Dedifferentiated amniotic fluid mesenchymal stem cell (primary cell): ENCODE data around the gene GPSM1.
A peak's percentile ranks its signal among the peaks of the same experiment; 100 is the strongest.
"Not testable (repeated sequence)": the region's sequence is repeated elsewhere in the genome, so short reads cannot be mapped to it uniquely, and the experiment has no call there.

Experiments
- DNase-seq: peaks from one replicate; pipeline ENCODE4 v3.0.0-alpha.2; 2016; ENCODE audit errors: extremely low spot score

GPSM1 gene

GRCh38 chr9:136343884-136344269 lies 16.5 kb downstream of the GPSM1 start:
- DNase-seq, result no peak

GRCh38 chr9:136344544-136345280 lies 17.4 kb downstream of the GPSM1 start:
- DNase-seq, result no peak

- no peak for DNase-seq
Measured at GRCh38 chr9:136345281-136346156, 18.2 kb downstream of the GPSM1 start.

- no peak for DNase-seq
Measured at GRCh38 chr9:136346157-136346481, 18.8 kb downstream of the GPSM1 start.

GRCh38 chr9:136346927-136347465 lies 19.7 kb downstream of the GPSM1 start:
- no peak for DNase-seq

DNA sequence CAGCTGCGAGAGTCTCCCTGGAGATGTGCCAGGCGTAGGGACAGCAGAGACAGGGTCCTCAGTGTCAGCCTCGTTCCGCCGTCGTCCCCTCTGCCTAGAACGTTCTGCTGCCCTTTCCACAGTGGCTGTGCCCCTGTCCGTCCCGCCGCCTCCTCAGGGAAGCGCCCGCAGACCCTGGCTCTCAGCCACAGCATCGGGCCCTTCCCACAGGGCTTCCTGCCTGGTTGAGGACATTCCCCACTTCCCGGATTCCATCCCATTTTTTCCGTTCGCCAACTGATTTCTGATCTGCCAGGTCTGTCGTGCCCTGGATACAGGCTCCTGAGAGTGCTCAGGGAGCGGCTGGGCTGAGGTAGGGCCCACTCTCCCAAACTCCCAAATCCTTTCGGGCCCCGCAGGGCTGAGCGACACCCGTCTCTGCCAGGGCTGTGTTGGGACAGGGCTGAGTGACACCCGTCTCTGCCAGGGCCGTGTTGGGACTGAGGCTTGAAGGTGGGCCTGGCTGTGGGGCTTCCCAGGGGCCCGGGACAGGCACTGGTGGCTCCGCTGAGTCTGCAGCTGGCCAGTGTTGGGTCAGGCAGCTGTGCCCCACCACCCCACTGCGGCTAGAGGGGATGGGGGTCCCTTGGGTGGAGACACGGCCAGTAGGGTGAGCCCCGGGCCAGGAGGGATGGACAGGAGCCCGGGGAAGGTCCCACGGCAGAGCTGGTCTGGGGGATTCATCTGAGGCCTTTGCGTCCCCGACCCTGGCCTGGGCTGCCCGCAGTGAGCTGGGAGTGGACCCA lies 20.3 kb downstream of the GPSM1 start:
- no peak for DNase-seq

DNA sequence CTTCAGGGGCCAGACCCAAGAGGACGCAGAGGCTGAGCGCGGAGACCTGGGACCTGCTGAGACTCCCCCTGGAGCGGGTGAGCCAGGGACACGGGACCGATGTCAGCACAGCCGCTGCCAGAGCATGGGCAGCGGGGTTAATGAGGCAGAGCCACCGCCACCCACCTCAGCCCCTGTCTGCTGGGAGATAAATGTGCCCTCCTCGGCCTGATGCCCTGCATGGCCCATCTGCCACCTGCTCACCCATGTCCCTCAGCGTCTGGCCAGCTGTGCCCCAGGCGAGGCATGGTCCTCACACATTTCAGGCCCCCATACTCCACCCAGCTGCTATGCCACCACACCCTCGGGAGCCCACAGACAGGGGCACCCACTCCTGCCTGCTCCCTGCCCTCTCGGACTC lies 21.4 kb downstream of the GPSM1 start:
- no peak for DNase-seq

DNA sequence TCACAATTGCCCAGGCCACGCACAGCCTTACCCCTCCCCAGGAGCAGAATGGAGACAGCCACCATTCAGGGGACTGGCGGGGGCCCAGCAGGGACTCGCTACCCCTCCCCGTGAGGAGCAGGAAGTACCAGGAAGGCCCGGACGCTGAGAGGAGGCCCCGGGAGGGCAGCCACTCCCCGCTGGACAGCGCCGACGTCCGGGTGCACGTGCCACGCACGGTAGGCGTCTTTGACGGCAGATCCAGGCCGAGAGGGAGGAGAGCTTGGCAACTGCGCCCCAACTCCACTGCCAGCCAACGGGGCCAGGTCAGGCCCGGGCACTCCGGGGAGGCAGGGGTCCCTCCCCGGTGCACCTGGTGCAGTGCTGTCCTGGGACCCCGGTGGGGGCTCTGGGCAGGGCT lies 22.2 kb downstream of the GPSM1 start:
- no peak for DNase-seq

DNA sequence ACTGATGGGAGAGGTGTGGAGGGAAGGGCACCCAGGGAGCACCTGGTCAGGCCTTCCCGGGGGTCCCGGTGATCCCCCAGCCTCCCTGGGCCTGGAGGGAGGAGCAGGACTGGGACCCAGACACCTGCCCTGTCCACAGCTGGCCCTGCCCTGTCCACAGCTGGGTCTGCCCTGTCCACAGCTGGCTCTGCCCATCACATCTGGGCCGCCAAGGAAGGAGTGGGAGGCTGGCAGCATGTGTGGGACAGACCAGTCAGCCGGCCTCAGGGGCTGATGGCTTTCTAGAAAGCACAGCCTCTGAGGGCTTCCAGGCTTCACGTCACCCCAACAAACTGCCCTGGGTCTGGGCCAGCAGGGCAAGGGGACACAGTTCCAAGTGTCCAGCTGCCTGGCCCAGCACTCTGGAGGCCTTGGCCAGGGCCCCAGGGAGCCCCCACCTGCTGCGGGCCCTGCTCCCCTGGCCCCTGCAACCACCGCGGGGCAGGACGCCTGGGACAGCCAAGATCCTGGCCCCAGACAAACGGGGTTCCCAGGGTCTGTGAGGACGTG lies 24.0 kb downstream of the GPSM1 start:
- DNase-seq, result no peak

DNA sequence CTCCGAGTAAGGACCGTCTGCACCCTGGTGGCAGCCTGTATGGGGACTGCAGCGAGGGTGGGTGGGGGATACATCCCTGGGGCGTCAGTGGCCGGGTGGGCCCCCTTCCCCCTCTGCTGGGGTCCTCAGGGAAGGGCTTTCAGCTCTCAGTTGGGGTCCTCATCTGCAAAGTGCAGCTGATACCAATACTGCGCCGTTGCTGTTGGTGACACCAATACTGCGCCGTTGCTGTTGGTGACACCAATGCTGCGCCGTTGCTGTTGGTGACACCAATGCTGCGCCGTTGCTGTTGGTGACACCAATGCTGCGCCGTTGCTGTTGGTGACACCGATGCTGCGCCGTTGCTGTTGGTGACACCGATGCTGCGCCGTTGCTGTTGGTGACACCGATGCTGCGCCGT lies 24.5 kb downstream of the GPSM1 start:
- DNase-seq, result not testable (repeated sequence)

- no peak for DNase-seq
Measured at GRCh38 chr9:136352682-136353081, 25.3 kb downstream of the GPSM1 start.

GRCh38 chr9:136353088-136353487 lies 25.7 kb downstream of the GPSM1 start:
- DNase-seq, result no peak

GRCh38 chr9:136353757-136354488 lies 26.6 kb downstream of the GPSM1 start:
- DNase-seq, result no peak

- peak; percentile 40 for DNase-seq
Measured at GRCh38 chr9:136354592-136355085, 27.3 kb downstream of the GPSM1 start.

DNA sequence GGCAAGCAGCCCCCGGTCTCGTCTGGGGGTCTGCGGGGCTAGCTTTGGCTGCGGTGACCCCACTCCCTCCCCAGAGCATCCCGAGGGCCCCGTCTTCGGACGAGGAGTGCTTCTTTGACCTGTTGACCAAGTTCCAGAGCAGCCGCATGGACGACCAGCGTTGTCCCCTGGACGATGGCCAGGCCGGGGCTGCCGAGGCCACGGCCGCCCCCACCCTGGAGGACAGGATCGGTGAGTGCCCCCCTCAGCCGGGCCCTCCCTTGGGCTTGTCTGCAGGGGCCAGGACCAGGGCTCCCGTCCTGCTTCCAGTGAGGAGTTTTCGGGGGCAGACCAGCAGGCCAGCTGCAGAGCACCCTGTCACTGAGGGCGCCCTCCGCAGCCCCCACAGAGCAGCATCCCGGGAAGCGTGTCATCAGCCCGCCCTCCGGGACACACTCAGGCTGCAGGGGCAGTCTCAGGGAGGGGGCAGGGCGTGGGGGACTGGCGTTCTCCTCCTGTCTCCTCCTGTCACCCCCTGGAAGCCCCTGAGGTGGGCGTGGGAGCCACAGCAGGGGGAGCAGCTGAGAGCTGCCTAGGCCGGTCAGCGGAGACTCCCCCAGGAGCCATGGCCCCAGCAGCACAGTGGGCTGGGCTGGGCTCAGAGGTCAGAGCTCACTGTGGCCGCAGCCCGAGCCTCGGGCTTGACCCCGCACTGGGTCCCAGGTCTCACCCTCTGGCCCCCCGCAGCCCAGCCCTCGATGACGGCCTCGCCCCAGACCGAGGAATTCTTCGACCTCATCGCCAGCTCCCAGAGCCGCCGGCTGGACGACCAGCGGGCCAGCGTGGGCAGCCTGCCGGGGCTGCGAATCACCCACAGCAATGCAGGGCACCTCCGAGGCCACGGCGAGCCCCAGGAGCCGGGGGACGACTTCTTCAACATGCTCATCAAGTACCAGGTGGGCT lies 28.5 kb downstream of the GPSM1 start:
- DNase-seq, result no peak

- DNase-seq, result no peak
Measured at GRCh38 chr9:136357202-136357725, 29.9 kb downstream of the GPSM1 start.

DNA sequence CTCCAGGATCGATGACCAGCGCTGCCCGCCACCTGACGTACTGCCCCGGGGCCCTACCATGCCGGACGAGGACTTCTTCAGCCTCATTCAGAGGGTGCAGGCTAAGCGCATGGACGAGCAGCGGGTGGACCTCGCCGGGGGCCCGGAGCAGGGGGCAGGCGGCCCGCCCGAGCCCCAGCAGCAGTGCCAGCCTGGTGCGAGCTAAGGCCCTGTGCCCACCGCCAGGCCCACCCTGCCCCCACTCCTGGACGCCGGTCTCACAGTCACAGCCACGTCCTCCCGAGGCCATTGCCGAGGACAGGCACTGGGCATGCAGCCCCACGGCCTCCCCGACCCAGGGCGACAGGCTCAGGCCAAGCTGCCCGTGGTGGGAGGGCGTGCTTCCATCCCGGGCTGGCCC lies 30.7 kb downstream of the GPSM1 start:
- DNase-seq, result no peak

DNA sequence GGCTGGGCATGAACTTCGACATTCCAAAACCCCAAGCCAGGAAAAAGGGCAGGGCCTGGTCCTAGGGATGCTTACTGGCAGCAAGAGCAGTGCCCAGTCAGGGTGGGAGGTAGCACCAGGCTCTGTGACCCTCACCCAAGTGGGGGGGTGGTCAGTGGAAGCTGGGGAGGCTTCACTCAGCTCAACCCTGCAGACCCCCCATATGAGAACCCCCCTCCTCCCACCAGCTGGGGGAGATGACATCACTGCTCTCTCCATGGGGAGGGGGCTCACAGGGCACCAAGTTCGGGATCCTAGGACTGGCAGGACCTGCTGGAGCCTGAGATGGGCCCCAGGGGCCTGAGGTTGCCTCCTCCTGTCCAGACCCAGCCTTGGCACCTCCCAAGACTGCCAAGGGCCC lies 31.5 kb downstream of the GPSM1 start:
- no peak for DNase-seq
